Measurements from ENCODE around the gene ATXN10. TPM values are rescaled to one million over a fixed set of nuclear protein-coding genes. Genes with fewer than 3 reads are reported as not detected.

ATXN10 gene
- total RNA-seq, 1 experiment from 2014 or later: 135 TPM

DNA sequence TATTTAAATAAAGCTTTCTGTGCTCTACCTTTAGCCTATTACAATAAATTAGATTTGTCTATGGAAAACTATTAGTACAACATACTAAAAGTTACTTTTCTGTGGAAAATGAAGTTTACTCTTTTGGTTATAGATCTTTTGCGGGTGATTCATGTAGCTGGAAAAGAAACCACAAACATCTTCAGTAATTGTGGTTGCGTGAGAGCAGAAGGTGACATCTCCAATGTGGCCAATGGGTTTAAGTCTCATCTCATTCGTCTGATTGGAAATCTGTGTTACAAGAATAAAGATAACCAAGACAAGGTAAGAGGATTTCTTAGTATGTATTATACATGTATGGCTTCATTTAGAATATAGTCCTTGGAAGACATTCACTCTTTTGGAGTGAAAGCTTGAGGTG lies 68.6 kb downstream of the ATXN10 start:
- no peaks in the 10 kb centered on the region; the same call in 1 of the 2 replicates for H3K79me2 ChIP-seq (ENCODE audit: insufficient read depth, low read length)
- H3K4me3 ChIP-seq (replicated peaks in 1 of 2; ENCODE audit: low read depth in 1 of 2, low read length in 2 of 2): no peak overlapping the region
- no peaks in the 10 kb centered on the region for H3K9me3 ChIP-seq (ENCODE audit: control insufficient read depth in 1 of 2, insufficient read depth in 1 of 2, low read depth in 1 of 2, low read length in 2 of 2)
- peaks cover 19 to 27% of the 10 kb centered on the region in 2 experiments for H3K36me3 ChIP-seq (ENCODE audit: control insufficient read depth in 1 of 2, insufficient read depth in 2 of 2, low read length in 2 of 2)
- intact Hi-C loops (cut with micrococcal nuclease): no loop called here
- H3K4me2 ChIP-seq (ENCODE audit: low read length): no peak overlapping the region
- H3K27ac ChIP-seq (ENCODE audit: low read depth, low read length): no peak overlapping the region
- no peak overlapping the region for H3K9ac ChIP-seq (ENCODE audit: low read length)
- ChIA-PET RAD21 (ENCODE audit: low non-redundant PET in 1 of 2, low total read pairs in 2 of 2, uncharacterized antibody in 2 of 2, unreplicated experiment in 2 of 2) (no interaction called here), CTCF (no interaction called here), POLR2A (no interaction called here)
- no peaks in the 10 kb centered on the region for H3K27me3 ChIP-seq (ENCODE audit: insufficient read depth, low read length)
- no TSS peak for BruUV-seq (replicated peaks)
- TF ChIP-seq, protein P1, sequence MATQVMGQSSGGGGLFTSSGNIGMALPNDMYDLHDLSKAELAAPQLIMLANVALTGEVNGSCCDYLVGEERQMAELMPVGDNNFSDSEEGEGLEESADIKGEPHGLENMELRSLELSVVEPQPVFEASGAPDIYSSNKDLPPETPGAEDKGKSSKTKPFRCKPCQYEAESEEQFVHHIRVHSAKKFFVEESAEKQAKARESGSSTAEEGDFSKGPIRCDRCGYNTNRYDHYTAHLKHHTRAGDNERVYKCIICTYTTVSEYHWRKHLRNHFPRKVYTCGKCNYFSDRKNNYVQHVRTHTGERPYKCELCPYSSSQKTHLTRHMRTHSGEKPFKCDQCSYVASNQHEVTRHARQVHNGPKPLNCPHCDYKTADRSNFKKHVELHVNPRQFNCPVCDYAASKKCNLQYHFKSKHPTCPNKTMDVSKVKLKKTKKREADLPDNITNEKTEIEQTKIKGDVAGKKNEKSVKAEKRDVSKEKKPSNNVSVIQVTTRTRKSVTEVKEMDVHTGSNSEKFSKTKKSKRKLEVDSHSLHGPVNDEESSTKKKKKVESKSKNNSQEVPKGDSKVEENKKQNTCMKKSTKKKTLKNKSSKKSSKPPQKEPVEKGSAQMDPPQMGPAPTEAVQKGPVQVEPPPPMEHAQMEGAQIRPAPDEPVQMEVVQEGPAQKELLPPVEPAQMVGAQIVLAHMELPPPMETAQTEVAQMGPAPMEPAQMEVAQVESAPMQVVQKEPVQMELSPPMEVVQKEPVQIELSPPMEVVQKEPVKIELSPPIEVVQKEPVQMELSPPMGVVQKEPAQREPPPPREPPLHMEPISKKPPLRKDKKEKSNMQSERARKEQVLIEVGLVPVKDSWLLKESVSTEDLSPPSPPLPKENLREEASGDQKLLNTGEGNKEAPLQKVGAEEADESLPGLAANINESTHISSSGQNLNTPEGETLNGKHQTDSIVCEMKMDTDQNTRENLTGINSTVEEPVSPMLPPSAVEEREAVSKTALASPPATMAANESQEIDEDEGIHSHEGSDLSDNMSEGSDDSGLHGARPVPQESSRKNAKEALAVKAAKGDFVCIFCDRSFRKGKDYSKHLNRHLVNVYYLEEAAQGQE (IDR thresholded peaks at IDR 0.05; ENCODE audit: low read depth): no peak
- no peak for TF ChIP-seq JUND (IDR thresholded peaks at IDR 0.05)
- TF ChIP-seq, protein P2, sequence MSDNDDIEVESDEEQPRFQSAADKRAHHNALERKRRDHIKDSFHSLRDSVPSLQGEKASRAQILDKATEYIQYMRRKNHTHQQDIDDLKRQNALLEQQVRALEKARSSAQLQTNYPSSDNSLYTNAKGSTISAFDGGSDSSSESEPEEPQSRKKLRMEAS (IDR thresholded peaks at IDR 0.05): no peak
- TF ChIP-seq YY1 (IDR thresholded peaks at IDR 0.05; ENCODE audit: extremely low read depth, insufficient replicate concordance, low read depth, low read length): no peak
- TF ChIP-seq, protein P3, sequence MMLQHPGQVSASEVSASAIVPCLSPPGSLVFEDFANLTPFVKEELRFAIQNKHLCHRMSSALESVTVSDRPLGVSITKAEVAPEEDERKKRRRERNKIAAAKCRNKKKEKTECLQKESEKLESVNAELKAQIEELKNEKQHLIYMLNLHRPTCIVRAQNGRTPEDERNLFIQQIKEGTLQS (IDR thresholded peaks at IDR 0.05): no peak
- TF ChIP-seq EGR1 (IDR thresholded peaks at IDR 0.05; ENCODE audit: low read depth): no peak
- H3K9me2 ChIP-seq (ENCODE audit: insufficient read depth): no peaks in the 10 kb centered on the region
- no peak overlapping the region for H2AFZ ChIP-seq (ENCODE audit: low read depth, low read length, poor library complexity, severe bottlenecking)
- no peaks in the 10 kb centered on the region for H4K20me1 ChIP-seq (ENCODE audit: insufficient read depth)
- ATAC-seq (no peak), DNase-seq (ENCODE audit: low read depth, low spot score) (no peak)
- H3K4me1 ChIP-seq (ENCODE audit: control insufficient read depth in 1 of 2, insufficient read depth in 2 of 2, low read length in 2 of 2): no peaks in the 10 kb centered on the region
